Astrocyte of the spinal cord (primary cell): ENCODE measurements around the gene OR2M2.

Experiments used
- DNase-seq: peaks from one replicate; pipeline ENCODE4 v3.0.0; 2011; ENCODE audit warnings: low read depth, low spot score
- H3K4me3 ChIP-seq: 2 replicates; pipeline ENCODE4 v1.5.1; 2011; ENCODE audit warnings: low read depth, mild to moderate bottlenecking, low read length, moderate library complexity
- in situ Hi-C: cut with HindIII; loops from 2 replicates; pipeline ENCODE4 v1.10.0; 2017; ENCODE audit warnings: low sequenced_read_pairs
- TF ChIP-seq, protein P1 (sequence below): IDR thresholded peaks from 2 replicates; pipeline ENCODE4 v1.5.1; 2012; ENCODE audit warnings: low read depth, mild to moderate bottlenecking, low read length, inconsistent platforms

Gene OR2M2

DNA sequence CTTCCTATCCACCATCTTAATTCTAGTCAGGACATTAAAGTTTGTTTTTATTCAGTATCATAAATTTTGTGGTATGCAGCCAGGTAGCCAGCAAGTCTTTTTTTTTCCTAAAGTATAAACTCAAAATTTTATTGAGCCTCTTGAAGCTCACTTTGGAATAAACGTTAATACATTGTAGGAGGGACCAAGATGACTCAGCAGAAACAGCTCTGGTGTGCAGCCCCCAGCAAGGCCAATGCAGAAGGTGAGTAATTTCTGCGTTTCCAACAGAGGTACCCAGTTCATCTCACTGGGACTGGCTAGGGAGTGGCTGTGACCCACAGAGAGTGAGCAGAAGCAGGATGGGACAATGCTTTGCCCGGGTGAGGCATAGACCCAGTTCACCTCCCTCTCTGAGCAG, 12.7 kb downstream of the OR2M2 start:
- in situ Hi-C loops: no loop called here
- H3K4me3 ChIP-seq: no peak overlapping the region
- TF ChIP-seq, protein P1, sequence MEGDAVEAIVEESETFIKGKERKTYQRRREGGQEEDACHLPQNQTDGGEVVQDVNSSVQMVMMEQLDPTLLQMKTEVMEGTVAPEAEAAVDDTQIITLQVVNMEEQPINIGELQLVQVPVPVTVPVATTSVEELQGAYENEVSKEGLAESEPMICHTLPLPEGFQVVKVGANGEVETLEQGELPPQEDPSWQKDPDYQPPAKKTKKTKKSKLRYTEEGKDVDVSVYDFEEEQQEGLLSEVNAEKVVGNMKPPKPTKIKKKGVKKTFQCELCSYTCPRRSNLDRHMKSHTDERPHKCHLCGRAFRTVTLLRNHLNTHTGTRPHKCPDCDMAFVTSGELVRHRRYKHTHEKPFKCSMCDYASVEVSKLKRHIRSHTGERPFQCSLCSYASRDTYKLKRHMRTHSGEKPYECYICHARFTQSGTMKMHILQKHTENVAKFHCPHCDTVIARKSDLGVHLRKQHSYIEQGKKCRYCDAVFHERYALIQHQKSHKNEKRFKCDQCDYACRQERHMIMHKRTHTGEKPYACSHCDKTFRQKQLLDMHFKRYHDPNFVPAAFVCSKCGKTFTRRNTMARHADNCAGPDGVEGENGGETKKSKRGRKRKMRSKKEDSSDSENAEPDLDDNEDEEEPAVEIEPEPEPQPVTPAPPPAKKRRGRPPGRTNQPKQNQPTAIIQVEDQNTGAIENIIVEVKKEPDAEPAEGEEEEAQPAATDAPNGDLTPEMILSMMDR: no peak
- no peak for DNase-seq

DNA sequence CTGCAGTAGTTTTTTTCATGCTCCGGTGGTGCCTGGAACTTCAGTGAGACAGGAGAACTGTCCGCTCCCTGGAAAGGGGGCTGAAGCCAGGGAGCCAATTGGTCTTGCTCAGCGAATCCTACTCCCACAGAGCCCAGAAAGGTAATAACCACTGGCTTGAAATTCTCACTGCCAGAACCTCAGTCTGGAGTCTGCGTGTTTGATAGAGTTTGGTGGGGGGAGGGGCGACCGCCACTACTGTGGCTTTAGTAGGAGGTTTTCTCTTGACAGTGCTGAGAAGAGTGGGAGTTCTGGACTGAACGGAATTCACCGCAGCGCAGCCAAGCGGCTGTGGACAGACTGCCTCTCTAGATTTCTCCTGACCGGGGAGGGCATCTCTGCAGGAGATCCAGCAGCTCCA, 14.4 kb downstream of the OR2M2 start:
- no peak for DNase-seq
- H3K4me3 ChIP-seq: no peak overlapping the region
- in situ Hi-C loops: no loop called here
- TF ChIP-seq, protein P1: no peak

DNA sequence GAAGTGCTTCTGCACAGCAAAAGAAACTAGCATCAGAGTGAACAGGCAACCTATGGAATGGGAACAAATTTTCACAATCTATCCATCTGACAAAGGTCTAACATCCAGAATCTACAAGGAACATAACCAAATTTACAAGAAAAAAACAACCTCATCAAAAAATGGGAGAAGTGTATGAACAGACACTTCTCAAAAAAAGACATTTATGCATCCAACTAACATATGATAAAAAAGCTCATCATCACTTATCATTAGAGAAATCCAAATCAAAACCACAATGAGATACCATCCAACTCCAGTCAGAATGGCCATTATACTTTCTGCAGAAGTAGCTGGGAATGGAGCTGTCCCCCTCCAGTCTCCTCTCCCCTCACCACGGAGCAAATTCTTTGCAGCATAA, 19.5 kb downstream of the OR2M2 start:
- DNase-seq: no peak
- in situ Hi-C loops: no loop called here
- TF ChIP-seq, protein P1: no peak
- no peak overlapping the region for H3K4me3 ChIP-seq

DNA sequence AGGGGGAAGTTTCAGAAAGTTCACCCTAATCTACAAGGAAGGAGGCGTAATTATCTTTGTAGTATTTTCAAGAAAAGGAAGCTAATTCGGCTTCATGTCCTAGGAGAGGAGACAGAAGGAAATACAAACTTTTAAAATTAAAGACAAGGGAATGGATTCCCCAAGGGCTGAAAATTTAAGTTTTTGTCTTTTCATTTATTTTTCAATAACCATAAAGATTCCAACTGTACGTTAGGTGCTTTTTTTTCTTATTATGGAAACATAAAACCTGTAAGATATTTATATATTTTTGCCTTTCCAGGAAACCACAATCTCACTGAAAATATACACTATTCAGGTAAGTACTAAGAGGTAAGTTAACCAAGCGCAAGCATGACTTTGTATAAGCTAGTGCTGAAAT, 22.3 kb downstream of the OR2M2 start, which contains the start of gene OR2M3:
Gene OR2M3, plus strand, starts transcription at position 301 of the 400 bp plus-strand sequence. CDS start 5,803 bp downstream, outside the sequence.
- no peak for DNase-seq
- TF ChIP-seq, protein P1: no peak
- in situ Hi-C loops: no loop called here
- no peak within 1 kb of the TSS for H3K4me3 ChIP-seq

DNA sequence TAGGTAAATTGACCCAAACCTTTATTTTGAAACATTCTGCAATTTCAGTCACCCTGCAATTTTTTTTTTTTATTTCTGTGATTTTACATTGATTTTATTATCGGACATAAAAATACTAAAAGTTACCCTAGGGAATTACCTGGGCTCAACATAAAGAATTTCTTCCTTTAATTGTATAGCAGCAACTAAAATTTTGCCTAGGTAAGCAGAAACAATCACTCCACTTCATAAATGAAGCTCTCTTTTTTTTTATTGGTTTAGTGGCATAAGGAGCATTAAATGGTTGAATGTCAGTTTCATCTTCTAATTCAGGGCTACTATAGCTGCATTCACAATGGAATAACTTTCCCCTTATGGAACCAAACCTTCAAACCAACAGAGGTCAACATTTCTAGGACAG, 41.3 kb downstream of the OR2M2 start:
- TF ChIP-seq, protein P1: no peak
- in situ Hi-C loops: no loop called here
- no peak overlapping the region for H3K4me3 ChIP-seq
- no peak for DNase-seq

DNA sequence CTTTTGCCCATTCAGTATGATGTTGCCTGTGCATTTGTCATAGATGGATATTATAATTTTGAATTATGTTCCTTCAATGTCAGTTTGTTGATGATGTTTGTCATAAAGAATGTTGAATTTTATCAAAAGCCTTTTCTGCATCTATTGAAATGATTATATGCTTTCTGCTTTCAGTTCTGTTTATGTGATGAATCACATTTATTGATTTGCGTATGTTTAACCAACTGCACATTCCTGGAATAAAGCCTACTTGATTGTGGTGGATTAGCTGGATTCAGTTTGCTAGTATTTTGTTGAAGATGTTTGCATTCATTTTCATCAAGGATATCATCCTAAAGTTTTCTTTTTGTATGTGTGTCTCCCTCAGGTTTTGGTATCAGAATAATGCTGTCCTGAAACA, 50.9 kb downstream of the OR2M2 start:
- TF ChIP-seq, protein P1: no peak
- in situ Hi-C loops: no loop called here
- DNase-seq: no peak
- no peak overlapping the region for H3K4me3 ChIP-seq
